Stimulated activated CD8-positive, alpha-beta memory T cell treated with anti-CD3 and anti-CD28 coated beads, Interleukin-7, amount 100 ng/mL, for 4 hours (primary cell): ENCODE data around the gene ALOX12B.
A peak's percentile ranks its signal among the peaks of the same experiment; 100 is the strongest.
"Not testable (repeated sequence)": the region's sequence is repeated elsewhere in the genome, so short reads cannot be mapped to it uniquely, and the experiment has no call there.

Experiments
- DNase-seq, 2 donors: peaks; one replicate each; pipeline ENCODE4 v3.0.0-alpha.2; 2020; ENCODE audit warnings: low read depth in 2 of 2

Gene ALOX12B

DNA sequence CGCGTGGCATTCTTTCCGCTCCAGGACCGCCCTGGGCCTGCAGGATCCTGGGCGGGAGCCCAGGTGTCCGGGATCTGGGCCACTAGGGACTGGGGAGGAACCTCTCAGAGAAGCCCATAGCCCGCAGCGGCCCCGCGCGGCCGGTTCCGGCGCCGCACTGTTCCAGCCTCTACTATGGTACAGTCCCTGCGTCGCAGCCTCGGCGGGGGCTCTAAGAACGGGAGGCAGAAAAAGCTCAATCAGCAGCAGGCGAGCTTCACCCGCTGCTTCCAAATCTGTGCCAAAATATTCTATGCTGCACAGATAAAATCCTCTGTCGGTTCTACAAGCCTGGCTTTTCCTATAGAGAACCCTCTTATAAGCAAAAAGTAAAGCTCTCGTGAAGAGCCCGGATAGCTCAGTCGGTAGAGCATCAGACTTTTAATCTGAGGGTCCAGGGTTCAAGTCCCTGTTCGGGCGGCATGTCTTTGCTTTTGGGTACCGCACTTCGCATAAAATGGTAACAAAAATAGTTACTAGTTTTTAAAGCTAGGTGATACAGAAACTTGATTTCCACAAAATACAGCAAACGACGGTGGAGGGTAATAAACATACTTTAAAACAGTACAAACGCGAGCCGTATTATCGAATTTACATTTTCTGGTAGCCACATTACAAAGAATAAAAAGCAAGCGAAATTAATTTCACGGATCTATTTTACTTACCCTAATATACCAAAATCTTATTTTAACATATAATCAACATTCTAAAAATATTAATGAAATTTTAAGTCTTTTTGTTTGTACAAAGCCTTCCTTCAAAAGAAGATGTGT is 31.5 kb upstream of the ALOX12B start:
- peak; percentile 76 to 77 for DNase-seq

DNA sequence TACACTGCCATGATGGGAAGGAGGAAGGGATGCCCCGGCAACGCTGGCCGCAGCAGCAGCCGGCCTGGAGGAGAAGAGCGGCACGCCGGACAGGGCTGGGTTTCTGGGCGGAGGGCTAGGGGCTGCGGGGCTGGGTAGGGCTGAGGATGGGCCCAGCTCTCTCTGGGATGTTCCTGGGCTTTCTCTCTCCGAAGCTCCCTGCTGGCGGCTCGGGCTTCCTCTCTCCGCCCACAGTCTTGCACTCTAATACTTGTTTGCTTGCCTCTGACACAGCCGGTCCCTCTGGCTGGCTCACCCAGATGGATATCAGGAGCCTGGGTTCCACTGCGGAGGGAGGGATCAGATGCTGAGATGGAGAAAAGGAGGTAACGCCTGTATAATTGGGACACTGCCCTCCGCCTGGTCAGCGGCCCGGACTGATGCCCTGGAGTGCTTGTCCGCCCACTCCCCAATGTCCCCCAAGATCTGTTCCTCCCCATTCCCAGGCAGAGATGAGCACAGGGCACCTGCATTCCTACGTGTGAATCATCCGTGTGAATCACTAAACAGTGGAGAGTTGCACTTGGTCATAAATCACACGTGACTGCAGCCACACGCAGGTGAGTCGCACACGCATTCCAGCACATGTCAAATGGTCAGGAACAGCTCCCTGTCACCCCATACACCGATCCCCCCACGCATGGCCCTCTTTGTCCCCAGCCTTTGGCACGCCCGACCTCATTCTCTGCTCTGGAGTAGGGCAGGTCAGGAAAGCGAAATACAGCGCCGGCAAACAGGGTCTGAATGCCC is 30.7 kb upstream of the ALOX12B start, which contains the start of gene ALOXE3:
Gene ALOXE3, minus strand, starts transcription at position 535 of the 789 bp plus-strand sequence. Its CDS starts 524 bp downstream, at position 11.
- DNase-seq: no peak

DNA sequence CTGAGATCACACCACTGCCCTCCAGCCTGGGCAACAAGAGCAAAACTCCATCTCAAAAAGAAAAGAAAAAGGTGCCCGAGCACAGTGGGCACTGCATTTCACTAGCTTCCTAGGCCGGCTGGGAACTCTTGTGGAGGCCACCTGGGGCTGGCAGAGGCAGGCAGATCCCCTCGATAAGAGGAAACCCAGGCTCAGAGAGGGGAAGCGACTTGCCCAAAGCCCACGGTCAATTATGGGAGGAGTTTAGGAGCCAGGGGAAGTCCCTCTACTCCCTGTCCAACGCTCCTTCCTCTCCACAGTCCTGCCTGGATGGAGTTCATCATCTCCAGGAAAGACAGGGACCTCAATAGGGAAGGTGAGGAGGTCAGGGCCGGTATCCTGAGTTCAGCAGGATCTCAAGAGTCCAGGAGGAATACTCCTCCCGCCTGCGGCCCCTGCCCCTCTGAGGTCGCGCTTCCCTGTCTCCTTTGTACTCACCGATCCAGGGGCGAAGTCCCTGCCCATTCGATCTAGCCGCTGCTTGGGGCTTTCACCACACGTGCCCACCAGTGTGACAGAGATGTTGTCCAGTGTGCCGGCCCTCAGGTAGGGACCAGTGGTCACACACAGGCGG is 30.0 kb upstream of the ALOX12B start:
- no peak for DNase-seq

DNA sequence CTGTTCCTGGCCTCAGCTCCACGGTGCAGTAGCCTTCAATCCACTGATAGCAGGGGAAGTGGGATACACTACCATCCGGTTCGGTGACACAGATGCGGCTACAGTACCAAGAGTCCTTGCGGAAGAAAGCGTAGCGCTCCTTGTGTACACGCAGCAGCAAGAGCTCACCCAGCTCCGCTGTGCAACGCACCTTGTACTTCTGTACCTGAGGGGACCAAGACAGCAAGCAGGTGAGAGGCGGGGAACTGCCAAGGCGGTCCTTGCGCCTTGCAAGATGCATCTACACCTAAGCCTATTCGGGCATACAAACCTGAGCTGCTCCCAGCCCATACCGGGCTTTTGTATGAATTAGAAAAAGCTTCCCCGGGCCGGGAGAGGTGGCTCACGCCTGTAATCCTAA is 29.3 kb upstream of the ALOX12B start:
- DNase-seq: no peak

DNA sequence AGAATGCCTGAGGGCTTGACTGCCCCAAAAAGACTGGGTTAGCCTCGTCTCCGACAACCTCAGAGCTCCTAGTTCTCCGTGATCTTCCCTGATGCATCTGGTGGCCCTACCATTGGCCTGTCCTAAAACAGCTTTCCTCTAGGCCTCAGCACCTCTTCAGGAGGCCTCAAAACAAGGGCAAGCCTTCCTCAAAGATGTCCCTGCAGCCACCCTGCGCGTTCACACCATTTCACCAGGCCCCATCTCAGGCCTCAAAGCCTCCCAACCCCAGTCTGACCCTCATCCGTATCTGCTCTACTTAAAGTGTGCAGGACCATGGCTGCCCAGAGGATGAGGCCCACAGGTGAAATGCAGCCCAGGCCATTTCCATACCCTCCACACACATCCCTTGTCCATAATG is 23.4 kb upstream of the ALOX12B start:
- no peak for DNase-seq

DNA sequence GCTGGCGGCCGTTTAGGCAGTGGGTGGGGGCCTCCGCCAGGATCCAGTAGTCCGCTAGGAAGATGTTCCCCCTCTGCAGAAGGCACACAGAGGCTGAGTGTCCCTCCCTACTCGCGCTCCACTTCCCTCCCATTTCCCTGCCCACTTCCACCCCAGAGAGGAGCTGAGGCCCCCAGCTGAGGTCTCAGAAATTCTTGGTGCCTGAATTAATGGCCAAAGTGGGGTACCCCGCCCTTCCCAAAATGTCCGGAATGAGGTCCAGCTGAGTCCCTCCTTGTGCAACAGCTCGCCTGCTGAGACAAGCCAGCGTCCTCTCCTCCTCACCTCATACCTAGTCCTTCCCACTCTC is 22.9 kb upstream of the ALOX12B start:
- no peak for DNase-seq

- DNase-seq: peak; percentile 53 to 72
These were observed 22.3 kb upstream of the ALOX12B start for GRCh38 chr17:8109661-8110455.

DNA sequence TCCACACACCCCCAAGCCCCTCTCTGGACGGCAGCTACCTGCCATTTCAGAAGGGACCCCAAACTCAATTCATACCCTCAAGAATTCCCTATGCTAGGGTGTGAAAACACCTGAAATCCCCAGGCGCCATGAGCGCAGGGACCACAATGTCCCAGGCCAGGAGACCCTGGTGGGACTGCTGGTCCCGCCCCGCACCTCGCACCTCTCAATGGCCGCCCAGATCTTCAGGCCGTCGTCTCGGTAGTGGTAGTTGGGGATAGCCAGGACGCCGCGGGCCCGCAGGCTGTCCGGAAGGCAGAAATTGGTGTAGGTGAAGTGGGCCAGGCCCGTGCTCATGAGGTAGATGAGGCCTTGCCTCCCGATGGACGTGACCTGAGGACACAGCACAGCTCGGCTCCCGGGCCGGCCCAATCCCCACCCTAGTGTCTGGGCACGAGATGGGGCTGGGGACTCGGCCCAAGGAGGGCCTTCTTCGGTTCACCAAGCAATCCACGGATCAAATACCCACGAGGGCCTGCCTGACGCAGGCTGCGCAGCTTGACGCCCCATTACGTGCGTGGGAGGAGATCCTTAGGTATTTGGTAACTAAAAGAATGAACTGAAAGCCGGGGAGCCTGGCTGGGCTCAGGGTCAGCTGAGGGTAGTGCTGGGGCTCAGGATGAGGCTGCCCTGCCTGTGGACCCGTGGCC is 21.6 kb upstream of the ALOX12B start:
- no peak for DNase-seq

- DNase-seq: not testable (repeated sequence)
These were observed 19.5 kb upstream of the ALOX12B start for GRCh38 chr17:8106980-8107379.

GRCh38 chr17:8105957-8106398 is 18.5 kb upstream of the ALOX12B start:
- DNase-seq: no peak

GRCh38 chr17:8104911-8105310 is 17.4 kb upstream of the ALOX12B start:
- no peak for DNase-seq

DNA sequence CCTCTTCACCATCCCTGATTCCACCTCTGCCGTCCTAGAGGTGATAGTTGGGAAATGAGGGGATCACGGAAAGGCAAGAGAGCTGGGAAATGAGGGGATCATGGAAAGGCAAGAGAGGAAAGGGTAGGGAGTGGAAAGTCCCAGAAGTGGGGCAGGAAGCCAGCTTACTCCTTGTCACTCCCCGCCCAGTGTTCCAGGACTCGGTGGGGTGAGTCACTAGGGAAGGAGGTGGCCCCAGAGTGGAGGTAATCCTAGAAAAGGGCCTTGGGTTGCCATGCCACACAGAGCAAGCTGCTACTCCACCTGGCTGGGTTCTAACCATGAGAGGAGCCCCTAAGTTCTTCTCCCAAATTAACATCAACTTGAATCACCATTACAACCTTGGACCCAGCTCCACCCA is 16.0 kb upstream of the ALOX12B start:
- DNase-seq: no peak

GRCh38 chr17:8101721-8102120 is 14.2 kb upstream of the ALOX12B start:
- no peak for DNase-seq

DNA sequence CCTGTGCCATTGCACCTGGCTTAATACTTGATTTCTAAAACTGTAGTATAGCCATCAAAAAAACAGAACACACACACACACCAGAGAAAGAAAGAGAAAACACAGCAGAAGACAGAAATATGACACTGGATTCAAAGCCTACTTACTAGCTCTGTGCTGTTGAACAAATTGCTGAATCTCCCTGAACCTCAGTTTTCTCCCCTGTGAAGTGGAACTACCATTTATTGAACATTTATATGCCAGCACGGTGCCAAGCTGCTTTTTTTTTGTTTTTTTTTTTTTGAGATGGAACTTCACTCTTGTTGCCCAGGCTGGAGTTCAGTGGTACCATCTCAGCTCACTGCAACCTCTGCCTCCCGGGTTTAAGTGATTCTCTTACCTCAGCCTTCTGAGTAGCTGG is 13.2 kb upstream of the ALOX12B start:
- DNase-seq: no peak

DNA sequence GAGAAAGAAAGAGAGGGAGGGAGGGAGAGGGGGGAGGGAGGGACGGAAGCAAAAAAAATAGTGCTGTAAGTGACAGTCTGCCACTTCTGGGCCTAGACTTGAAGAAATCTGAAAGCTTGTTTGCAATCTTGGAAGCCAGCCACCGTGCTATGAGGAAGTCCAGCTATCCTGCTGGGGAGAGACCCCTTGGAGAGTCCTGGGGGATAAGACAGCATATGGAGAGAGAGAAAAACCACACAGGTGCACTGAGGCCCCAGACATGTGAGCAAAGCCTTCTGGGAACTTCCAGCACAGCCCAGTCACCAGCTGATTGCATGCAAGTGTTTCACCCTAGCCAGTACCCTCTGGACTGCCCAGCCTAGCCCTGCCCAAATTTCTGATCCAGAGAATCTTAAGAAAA is 12.6 kb upstream of the ALOX12B start:
- no peak for DNase-seq

GRCh38 chr17:8096541-8096940 is 9.0 kb upstream of the ALOX12B start:
- no peak for DNase-seq

DNA sequence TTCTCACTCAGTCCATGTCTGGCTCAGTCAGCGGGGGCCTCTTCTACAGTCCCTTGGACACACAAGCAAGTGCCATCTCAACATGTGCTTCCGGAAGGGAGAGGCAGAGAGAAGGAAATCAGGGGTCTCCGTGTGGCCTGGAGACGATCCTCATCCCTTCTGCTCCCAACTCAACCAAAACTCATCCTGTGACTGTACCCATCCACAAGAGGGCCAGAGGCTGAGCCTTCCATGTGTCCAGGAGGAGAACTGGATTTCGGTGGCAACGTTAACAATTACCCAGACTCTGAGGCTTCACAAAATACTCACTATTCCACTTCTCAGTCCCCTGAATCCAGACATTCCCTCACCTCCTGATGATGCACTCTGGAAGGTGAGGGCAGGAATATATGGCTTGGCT is 7.8 kb upstream of the ALOX12B start:
- no peak for DNase-seq

GRCh38 chr17:8091033-8091687 is 3.6 kb upstream of the ALOX12B start:
- DNase-seq: no peak

- no peak for DNase-seq
These were observed 2.2 kb upstream of the ALOX12B start for GRCh38 chr17:8089728-8090127.

DNA sequence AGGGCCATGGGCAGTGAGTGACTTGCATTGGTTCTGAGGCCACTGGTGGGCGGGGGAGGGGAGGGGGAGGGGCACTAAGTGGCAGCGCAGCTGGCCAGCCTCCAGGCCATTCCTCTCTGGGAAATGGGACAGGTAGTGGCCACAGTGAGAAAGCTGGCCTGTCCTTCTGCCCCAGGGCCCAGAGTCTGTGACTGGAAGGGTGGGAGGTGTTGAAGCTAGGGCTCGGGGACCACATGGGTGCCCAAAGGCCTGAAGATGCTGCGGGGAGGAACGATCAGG is 375 bp upstream of the ALOX12B start:
- no peak for DNase-seq

- DNase-seq: no peak
These were observed 3.3 kb downstream of the ALOX12B start for GRCh38 chr17:8084250-8084649.
